NCI-H2107 treated with DMSO at 0.1 percent for 48 hours (cell line): Measurements from ENCODE around the gene ITGB2.

Source experiments
- DNase-seq: peaks from one replicate; lab custom pipeline; 2025; ENCODE audit not compliant: unreplicated experiment; lab: John Stamatoyannopoulos, UW

Gene ITGB2

GRCh38 chr21:44871576-44872269 lies 49.0 kb downstream of the ITGB2 start:
- DNase-seq, result no peak

GRCh38 chr21:44870748-44871495 lies 49.8 kb downstream of the ITGB2 start:
- DNase-seq, result no peak

GRCh38 chr21:44869781-44870747 lies 50.6 kb downstream of the ITGB2 start:
- no peak for DNase-seq

GRCh38 chr21:44868707-44869106 lies 52.0 kb downstream of the ITGB2 start:
- DNase-seq, result no peak

- no peak for DNase-seq
These were observed 52.5 kb downstream of the ITGB2 start for GRCh38 chr21:44867999-44868700.

- DNase-seq, result no peak
These were observed 53.2 kb downstream of the ITGB2 start for GRCh38 chr21:44867464-44867863.

GRCh38 chr21:44866780-44867179 lies 53.9 kb downstream of the ITGB2 start:
- DNase-seq, result no peak

GRCh38 chr21:44865561-44866280 lies 55.0 kb downstream of the ITGB2 start:
- DNase-seq, result no peak

- no peak for DNase-seq
These were observed 57.6 kb downstream of the ITGB2 start for GRCh38 chr21:44862869-44863685.

- no peak for DNase-seq
These were observed 61.9 kb downstream of the ITGB2 start for GRCh38 chr21:44858791-44859190.

- DNase-seq, result no peak
These were observed 62.4 kb downstream of the ITGB2 start for GRCh38 chr21:44858291-44858690.

- no peak for DNase-seq
These were observed 63.4 kb downstream of the ITGB2 start for GRCh38 chr21:44857127-44857892.

- DNase-seq, result no peak
These were observed 64.6 kb downstream of the ITGB2 start for GRCh38 chr21:44856131-44856530.

- DNase-seq, result no peak
These were observed 65.1 kb downstream of the ITGB2 start for GRCh38 chr21:44855572-44855971.

- DNase-seq, result no peak
These were observed 65.8 kb downstream of the ITGB2 start for GRCh38 chr21:44854664-44855446.

- DNase-seq, result no peak
These were observed 66.4 kb downstream of the ITGB2 start for GRCh38 chr21:44854391-44854663.

GRCh38 chr21:44853601-44854390 lies 66.9 kb downstream of the ITGB2 start:
- no peak for DNase-seq
